Measurements from ENCODE around the gene CEACAM16. TPM values are rescaled to one million over a fixed set of nuclear protein-coding genes. Genes with fewer than 3 reads are reported as not detected.

CEACAM16 gene
- total RNA-seq = not detected

DNA sequence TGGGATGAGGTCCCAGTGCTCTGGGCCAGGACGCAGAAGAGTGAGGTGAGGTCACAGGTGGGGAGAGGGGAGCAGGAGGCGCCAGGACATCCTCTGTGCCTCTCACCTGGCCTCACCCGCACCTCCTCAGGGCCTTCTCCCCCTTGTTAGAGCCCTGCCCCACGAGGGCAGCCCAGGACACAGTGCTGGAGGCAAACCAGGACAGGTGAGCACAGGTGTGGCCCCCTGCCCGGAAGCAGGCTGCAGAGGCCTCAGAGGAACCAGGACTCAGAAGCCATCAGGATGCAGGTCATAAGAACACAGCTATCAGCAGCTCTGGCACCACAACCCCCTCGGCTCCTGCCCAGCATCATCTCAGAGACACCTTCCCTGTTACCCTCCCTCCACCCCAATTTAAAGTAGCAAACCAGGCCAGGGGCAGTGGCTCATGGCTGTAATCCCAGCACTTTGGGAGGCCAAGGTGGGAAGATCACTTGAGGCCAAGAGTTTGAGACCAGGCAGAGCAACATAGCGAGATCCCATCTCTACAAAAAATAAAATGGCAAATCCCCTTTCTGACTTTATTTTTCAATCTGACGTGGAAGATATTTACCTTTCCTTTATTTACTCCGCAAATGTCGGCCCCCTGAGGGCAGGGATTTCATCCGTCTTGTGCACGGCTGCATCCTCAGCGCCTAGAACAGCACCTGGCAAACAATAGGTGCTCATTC is at the start of gene CEACAM16:
CEACAM16 (plus strand) TSS at position 660 of the 710 bp plus-strand sequence. CDS start 2,306 bp downstream, outside the sequence.

DNA sequence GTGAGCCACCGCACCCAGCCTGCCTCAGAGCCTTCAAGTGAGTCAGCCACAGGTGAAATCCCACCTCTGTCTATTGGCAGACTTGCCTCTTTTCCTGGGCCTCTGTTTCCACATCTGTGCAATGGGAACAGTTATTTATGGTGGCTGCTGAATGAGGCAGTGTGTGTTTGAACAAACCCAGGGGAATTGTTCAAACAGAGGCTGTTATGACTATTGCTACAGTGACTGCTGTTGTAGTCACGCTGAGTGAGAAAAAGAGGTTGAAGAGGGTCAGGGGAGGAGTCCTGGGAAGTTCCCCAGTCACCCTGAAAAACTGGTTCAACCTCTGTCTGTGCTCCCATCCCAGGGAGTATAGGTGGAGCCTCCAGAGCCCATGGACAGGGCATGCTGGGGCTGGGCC is 27.6 kb upstream of the CEACAM16 start, which contains the start of gene CEACAM19:
CEACAM19 (plus strand) TSS at position 83 of the 400 bp plus-strand sequence. CDS start 450 bp downstream, outside the sequence.

GRCh38 chr19:44748426-44749254 is 49.7 kb downstream of the CEACAM16 start, which contains the start of gene BCL3:
TSS of gene BCL3 (plus strand) at chr19:44748708. CDS start at chr19:44748791, 83 bp downstream.

Small RNA genes lying within 50 kb of the gene (small RNA-seq; reads per million reads assigned to genes)
- gene RF00285 (ENCODE audit: low replicate concordance) = not detected

Other genes with a start within 250 kb of the CEACAM16 start
- 24.4 TPM for gene ZNF180, start 198.6 kb upstream of the CEACAM16 start, total RNA-seq
- not detected for gene CEACAM20, start 169.5 kb upstream of the CEACAM16 start, total RNA-seq
- not detected for gene IGSF23, start 85.6 kb upstream of the CEACAM16 start, total RNA-seq
- gene PVR, start 55.2 kb upstream of the CEACAM16 start, total RNA-seq = 55.7 TPM
- 5.3 TPM for gene CEACAM19, start 27.7 kb upstream of the CEACAM16 start, total RNA-seq
- not detected for gene BCL3, start 49.6 kb downstream of the CEACAM16 start, total RNA-seq
- gene CBLC, start 78.7 kb downstream of the CEACAM16 start, total RNA-seq = not detected
- gene BCAM, start 110.0 kb downstream of the CEACAM16 start, total RNA-seq = 3.4 TPM
- 23.8 TPM for gene NECTIN2, start 147.1 kb downstream of the CEACAM16 start, total RNA-seq
- 29.4 TPM for gene TOMM40, start 192.1 kb downstream of the CEACAM16 start, total RNA-seq
- 51.3 TPM for gene APOE, start 206.6 kb downstream of the CEACAM16 start, total RNA-seq
- gene APOC1, start 215.5 kb downstream of the CEACAM16 start, total RNA-seq = 0.94 TPM
- gene APOC4, start 243.1 kb downstream of the CEACAM16 start, total RNA-seq = not detected
- gene APOC2, start 246.9 kb downstream of the CEACAM16 start, total RNA-seq = not detected